ENCODE results near the gene SYNM.

GRCh38 chr15:99127773-99128172 is 22.9 kb downstream of the SYNM start:
- TF ChIP-seq POLR2AphosphoS5 (IDR thresholded peaks at IDR 0.05) (no peak), CTCF (IDR thresholded peaks at IDR 0.05) (no peak), POLR2A (IDR thresholded peaks at IDR 0.05) (no peak), EP300 (IDR thresholded peaks at IDR 0.05) (no peak)
